Natural killer cell (primary cell): ENCODE data around the gene DENND1C. TPM values are rescaled to one million over a fixed set of nuclear protein-coding genes. Genes with fewer than 3 reads are reported as not detected.

ENCODE experiments used
- ATAC-seq, 3 donors: fragments of 150-1000 bp in 2 of 3; fragments of 200-7000 bp in 1 of 3; cut with Tn5 transposase; 1 replicate in 1 of 3; 2 replicates in 2 of 3; pipeline ENCODE4 v1.10.0; 2021; ENCODE audit warnings: mild to moderate bottlenecking in 2 of 3, moderate library complexity in 2 of 3
- DNase-seq, 2 donors: peaks; one replicate each; pipeline versions ENCODE4 v3.0.0 to v3.0.0-alpha.2; 2013 to 2021; ENCODE audit warnings: mixed read lengths in 1 of 2
- H3K27ac ChIP-seq: one replicate; pipeline ENCODE4 v1.5.1; 2013; ENCODE audit warnings: mild to moderate bottlenecking, low read length
- H3K27me3 ChIP-seq: one replicate; pipeline ENCODE4 v1.6.1; 2013; ENCODE audit warnings: low read length; ENCODE audit not compliant: control insufficient read depth, insufficient read depth
- H3K36me3 ChIP-seq: one replicate; pipeline ENCODE4 v1.6.1; 2013; ENCODE audit warnings: low read length; ENCODE audit not compliant: control insufficient read depth, insufficient read depth
- H3K4me1 ChIP-seq: one replicate; pipeline ENCODE4 v1.6.1; 2013; ENCODE audit warnings: low read length; ENCODE audit not compliant: control insufficient read depth, insufficient read depth
- H3K4me3 ChIP-seq: one replicate; pipeline ENCODE4 v1.5.1; 2013; ENCODE audit warnings: low read length
- H3K9me3 ChIP-seq: one replicate; pipeline ENCODE4 v1.6.1; 2013; ENCODE audit warnings: low read length; ENCODE audit not compliant: control insufficient read depth, insufficient read depth
- H3K27ac Mint-ChIP-seq, 2 donors: one replicate each; pipeline ENCODE4 v1.8.0; 2022; ENCODE audit warnings: mild to moderate bottlenecking in 2 of 2, mixed read lengths in 2 of 2, moderate library complexity in 1 of 2
- H3K27me3 Mint-ChIP-seq, 2 donors: one replicate each; pipeline ENCODE4 v1.8.0; 2022; ENCODE audit warnings: low read depth in 2 of 2, mixed read lengths in 2 of 2
- H3K36me3 Mint-ChIP-seq: one replicate; pipeline ENCODE4 v1.8.0; 2022; ENCODE audit warnings: mixed read lengths
- H3K4me1 Mint-ChIP-seq, 2 donors: one replicate each; pipeline ENCODE4 v1.8.0; 2022; ENCODE audit warnings: mixed read lengths in 2 of 2
- H3K4me3 Mint-ChIP-seq: one replicate; pipeline ENCODE4 v1.8.0; 2022; ENCODE audit warnings: mild to moderate bottlenecking, moderate library complexity, mixed read lengths
- H3K9me3 Mint-ChIP-seq, 2 donors: one replicate each; pipeline ENCODE4 v1.8.0; 2022; ENCODE audit warnings: mixed read lengths in 2 of 2
- CTCF ChIP-seq: fragments of 200-600 bp; IDR thresholded peaks from one replicate; pipeline ENCODE4 v1.8.0; 2022; ENCODE audit warnings: antibody characterized with exemption
- WGBS: methylation state at CpG from one replicate; pipeline ENCODE4 v1.1.7; 2013; ENCODE audit warnings: missing lambda C conversion rate; ENCODE audit not compliant: insufficient coverage; 5-methylcytosine and 5-hydroxymethylcytosine counted together
- intact Hi-C: fragments of 100-400 bp; cut with micrococcal nuclease; formaldehyde crosslinking; loops from one replicate; pipeline ENCODE4 v1.14.2; 2022
- total RNA-seq, 4 donors: library from RNA; stranded (reverse); fragments of 120-200 nt in 1 of 4; gene quantifications; one replicate each; pipeline versions ENCODE4 v1.2.3 to v1.2.4, GENCODE V29; 2013 to 2022

The DENND1C gene
- total RNA-seq, 3 donors from 2014 or later (not counting 1 experiment from before 2014, with no cell fraction given), result 175 to 197 (median 188) TPM

GRCh38 chr19:6501740-6502648, 20.4 kb upstream of the DENND1C start, which contains the start of gene TUBB4A:
TUBB4A (minus strand) TSS chr19:6502309; CDS start chr19:6502212, 97 bp downstream.
- Histone ChIP-seq H3K27me3 (peaks cover 16% of the 10 kb centered on the region), H3K4me1 (peaks cover 21% of the 10 kb centered on the region), H3K4me3 (peak within 1 kb of the TSS; percentile 31), H3K9me3 (no peaks in the 10 kb centered on the region), H3K36me3 (no peaks in the 10 kb centered on the region), H3K27ac (no peak within 1 kb of the TSS)
- Mint-ChIP-seq H3K36me3 (no peaks in the 10 kb centered on the region), H3K9me3 (no peaks in the 10 kb centered on the region), H3K27me3 (peaks cover 0 to 30% of the 10 kb centered on the region in 2 donors), H3K4me3 (peak within 1 kb of the TSS; percentile 78), H3K27ac (no peak within 1 kb of the TSS), H3K4me1 (peaks cover 0 to 16% of the 10 kb centered on the region in 2 donors)
- TF ChIP-seq CTCF, result no peak
- 2% methylated on average over 70 of the region's 71 CpGs for WGBS
- ATAC-seq, result peak in 2 of 3 donors; percentile 38 to 52
- intact Hi-C loops, result no loop called here
- DNase-seq, result peak in 1 of 2 donors; percentile 53

GRCh38 chr19:6500837-6501739, 19.5 kb upstream of the DENND1C start:
- peak overlapping the region; percentile 78 for H3K4me3 Mint-ChIP-seq
- Histone ChIP-seq H3K4me3 (no peak overlapping the region), H3K27ac (no peak overlapping the region), H3K4me1 (peaks cover 21% of the 10 kb centered on the region), H3K9me3 (no peaks in the 10 kb centered on the region), H3K27me3 (peaks cover 16% of the 10 kb centered on the region), H3K36me3 (no peaks in the 10 kb centered on the region)
- intact Hi-C loops, result no loop called here
- WGBS, result 70% methylated on average over 23 of the region's 24 CpGs
- peaks cover 0 to 30% of the 10 kb centered on the region in 2 donors for H3K27me3 Mint-ChIP-seq
- peaks cover 0 to 16% of the 10 kb centered on the region in 2 donors for H3K4me1 Mint-ChIP-seq
- H3K36me3 Mint-ChIP-seq, result no peaks in the 10 kb centered on the region
- no peaks in the 10 kb centered on the region for H3K9me3 Mint-ChIP-seq
- ATAC-seq, result no peak
- no peak overlapping the region for H3K27ac Mint-ChIP-seq
- no peak for TF ChIP-seq CTCF
- DNase-seq, result no peak

GRCh38 chr19:6499052-6499790, 17.6 kb upstream of the DENND1C start:
- Histone ChIP-seq H3K27me3 (peaks cover 16% of the 10 kb centered on the region), H3K36me3 (no peaks in the 10 kb centered on the region), H3K9me3 (no peaks in the 10 kb centered on the region), H3K4me1 (peaks cover 15% of the 10 kb centered on the region), H3K4me3 (no peak overlapping the region), H3K27ac (no peak overlapping the region)
- ATAC-seq (no peak), DNase-seq (no peak)
- Mint-ChIP-seq H3K27ac (no peak overlapping the region), H3K9me3 (no peaks in the 10 kb centered on the region), H3K36me3 (no peaks in the 10 kb centered on the region), H3K4me3 (no peak overlapping the region), H3K27me3 (peaks cover 0 to 30% of the 10 kb centered on the region in 2 donors), H3K4me1 (peaks cover 0 to 11% of the 10 kb centered on the region in 2 donors)
- no peak for TF ChIP-seq CTCF
- WGBS, result 94% methylated on average over 17 of the region's 17 CpGs
- intact Hi-C loops, result no loop called here
